Naive B cell (primary cell): ENCODE results near the gene MICAL3. TPM values are rescaled to one million over a fixed set of nuclear protein-coding genes. Genes with fewer than 3 reads are reported as not detected.
A peak's percentile ranks its signal among the peaks of the same experiment; 100 is the strongest.

Experiments
- ATAC-seq, 2 donors: fragments of 150-1000 bp; cut with Tn5 transposase; 2 replicates each; pipeline ENCODE4 v1.10.0; 2021; ENCODE audit warnings: low read depth in 2 of 2, mild to moderate bottlenecking in 2 of 2, moderate library complexity in 2 of 2
- DNase-seq: peaks from one replicate; pipeline ENCODE4 v3.0.0; 2022
- H3K27ac Mint-ChIP-seq, 6 donors: one replicate each; pipeline ENCODE4 v1.8.0; 2020 to 2022; ENCODE audit warnings: mild to moderate bottlenecking in 6 of 6, mixed read lengths in 6 of 6, moderate library complexity in 5 of 6, inconsistent platforms in 2 of 6
- H3K27me3 Mint-ChIP-seq, 3 donors: one replicate each; pipeline ENCODE4 v1.8.0; 2021 to 2022; ENCODE audit warnings: mixed read lengths in 3 of 3, mild to moderate bottlenecking in 1 of 3
- H3K36me3 Mint-ChIP-seq, 2 donors: one replicate each; pipeline ENCODE4 v1.8.0; 2020 to 2022; ENCODE audit warnings: mixed read lengths in 2 of 2, inconsistent platforms in 1 of 2, mild to moderate bottlenecking in 1 of 2
- H3K4me1 Mint-ChIP-seq, 3 donors: one replicate each; pipeline ENCODE4 v1.8.0; 2020 to 2022; ENCODE audit warnings: mixed read lengths in 3 of 3, inconsistent platforms in 1 of 3, mild to moderate bottlenecking in 1 of 3, moderate library complexity in 1 of 3
- H3K4me3 Mint-ChIP-seq, 8 donors: one replicate each; pipeline ENCODE4 v1.8.0; 2020 to 2022; ENCODE audit warnings: mild to moderate bottlenecking in 8 of 8, mixed read lengths in 8 of 8, moderate library complexity in 8 of 8, inconsistent platforms in 2 of 8
- H3K9me3 Mint-ChIP-seq, 7 donors: one replicate each; pipeline ENCODE4 v1.8.0; 2020 to 2022; ENCODE audit warnings: mixed read lengths in 7 of 7, mild to moderate bottlenecking in 5 of 7, inconsistent platforms in 2 of 7, moderate library complexity in 1 of 7
- polyA plus RNA-seq, 6 donors: library from polyadenylated mRNA; unstranded; fragments of 300-500 nt; fragmentation: Illumina TruSeq; gene quantifications; one replicate each; pipeline ENCODE4 v1.2.3, GENCODE V29; 2021; ENCODE audit warnings: low read depth in 6 of 6

MICAL3 gene
- polyA plus RNA-seq, 6 donors from 2014 or later, result 10.9 to 28.0 (median 15.6) TPM

DNA sequence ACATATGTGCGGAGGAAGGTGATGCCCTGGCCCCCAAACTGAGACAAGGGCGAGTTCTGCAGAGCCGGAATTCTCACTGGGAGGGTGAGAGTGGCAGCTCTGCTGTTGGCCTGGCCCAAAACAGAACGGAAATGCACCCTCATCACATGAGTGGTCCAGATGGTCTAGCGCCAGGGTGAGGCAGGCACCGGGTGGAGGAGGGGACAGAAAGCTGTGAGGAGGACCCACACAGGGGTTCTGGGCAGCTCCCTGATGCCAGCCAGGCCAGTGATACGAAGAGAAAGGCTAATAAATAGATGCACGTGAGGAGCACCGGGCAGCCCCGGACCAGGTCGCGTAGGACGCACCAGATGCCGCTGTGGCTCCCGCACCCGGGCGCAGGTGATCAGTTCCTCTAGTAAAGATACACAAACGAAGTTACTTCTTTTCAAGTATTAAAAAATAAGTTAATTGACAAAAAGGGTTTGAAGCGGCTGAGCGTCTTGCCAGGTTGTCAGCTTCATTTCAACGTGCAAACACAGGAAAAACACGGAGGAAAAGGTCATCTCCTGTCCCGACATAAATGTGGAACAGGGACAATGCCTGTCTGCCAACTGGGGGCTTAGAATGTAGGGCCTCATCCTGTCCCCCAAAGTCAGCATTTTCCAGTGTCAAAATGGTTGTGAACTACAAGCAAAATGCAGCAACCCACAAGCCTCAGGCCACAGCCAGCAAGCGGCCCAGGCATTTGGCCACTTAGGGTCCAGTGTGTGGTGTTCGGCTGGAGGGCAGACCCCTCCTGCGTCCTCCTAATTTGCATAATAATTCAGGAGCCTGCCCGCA, 234.8 kb downstream of the MICAL3 start:
- Mint-ChIP-seq H3K9me3 (peaks cover 0 to 1% (median 0%) of the 10 kb centered on the region in 7 donors), H3K4me1 (peaks cover 8 to 23% (median 12%) of the 10 kb centered on the region in 3 donors), H3K36me3 (peaks cover 0 to 15% of the 10 kb centered on the region in 2 donors), H3K27me3 (no peaks in the 10 kb centered on the region), H3K4me3 (no peak overlapping the region), H3K27ac (peak overlapping the region in 1 of 6 donors; percentile 76)
- no peak for ATAC-seq
- no peak for DNase-seq

DNA sequence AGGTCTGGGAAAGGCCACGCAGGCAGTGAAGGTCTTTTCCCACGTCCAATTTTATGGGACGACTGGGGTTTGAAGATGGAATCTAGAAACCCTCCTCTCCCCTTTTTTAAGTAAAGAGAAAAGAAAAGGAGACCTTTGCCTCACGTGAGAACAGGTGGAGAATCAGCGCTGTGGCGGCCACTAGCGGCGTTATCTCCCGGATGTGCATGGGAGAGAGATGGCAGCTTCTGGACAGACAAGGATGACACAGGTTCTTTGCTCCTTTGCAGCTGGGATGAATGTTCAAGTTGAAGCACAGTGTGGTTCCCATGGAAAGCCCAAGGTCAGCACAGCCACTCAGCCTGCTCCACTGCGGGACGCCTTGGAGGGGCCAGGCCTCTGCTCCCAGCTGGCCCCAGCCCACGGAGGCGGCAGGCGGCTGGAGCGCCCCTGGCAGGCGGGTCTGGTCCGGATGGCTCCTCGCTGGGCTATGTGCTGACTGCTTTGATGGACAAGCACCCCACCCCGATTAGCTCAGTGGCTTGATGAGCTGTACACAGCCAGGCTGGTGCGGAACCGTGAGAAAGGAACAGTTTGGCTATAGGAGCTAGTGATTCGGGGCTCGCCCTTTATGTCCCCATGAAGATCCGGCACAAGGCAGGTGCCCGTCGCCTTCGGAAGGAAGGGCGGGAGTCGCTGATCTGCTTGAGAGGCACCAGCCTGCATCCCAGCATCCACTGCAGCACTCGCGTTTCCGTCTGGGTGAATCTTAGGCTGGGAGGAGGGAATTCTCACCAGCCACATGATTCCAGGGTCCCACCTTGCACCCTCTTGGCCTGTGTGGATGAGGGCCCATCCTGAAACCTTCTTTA, 235.6 kb downstream of the MICAL3 start:
- Mint-ChIP-seq H3K4me3 (no peak overlapping the region), H3K9me3 (peaks cover 0 to 1% (median 0%) of the 10 kb centered on the region in 7 donors), H3K27me3 (no peaks in the 10 kb centered on the region), H3K36me3 (peaks cover 0 to 14% of the 10 kb centered on the region in 2 donors), H3K27ac (peak overlapping the region in 1 of 6 donors; percentile 76), H3K4me1 (peaks cover 4 to 17% (median 6%) of the 10 kb centered on the region in 3 donors)
- ATAC-seq (no peak), DNase-seq (no peak)

DNA sequence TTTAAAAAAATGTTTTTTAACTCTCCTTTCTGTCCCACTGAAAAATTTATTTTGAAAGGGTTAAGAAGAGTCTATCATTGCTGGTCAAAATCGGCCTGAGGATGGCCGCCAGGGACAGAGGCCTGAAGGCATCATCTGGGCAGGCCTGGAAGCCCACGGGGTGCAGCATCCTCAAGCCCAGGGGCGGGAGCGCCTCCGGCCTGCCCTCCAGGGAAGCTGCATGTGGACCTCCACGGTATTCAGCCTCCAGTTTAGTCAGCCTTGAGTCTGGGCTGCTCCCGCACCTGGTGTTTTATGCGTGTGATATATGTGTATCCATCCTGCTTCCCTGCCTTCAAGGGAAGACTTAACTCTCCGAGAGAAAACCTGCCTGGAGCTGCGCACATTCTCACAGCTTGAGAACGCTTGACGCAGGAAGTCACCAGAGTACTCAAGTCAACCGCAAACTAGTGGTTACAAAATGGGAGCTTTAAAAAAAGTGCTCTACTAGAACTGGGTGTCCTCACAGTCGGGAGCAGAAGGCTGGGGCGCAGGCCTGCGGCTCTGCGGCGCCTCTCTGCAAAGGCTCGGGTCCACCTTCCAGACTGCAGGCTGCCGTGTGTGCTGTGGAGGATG, 236.5 kb downstream of the MICAL3 start:
- DNase-seq (no peak), ATAC-seq (no peak)
- Mint-ChIP-seq H3K27me3 (no peaks in the 10 kb centered on the region), H3K27ac (peak overlapping the region in 3 of 6 donors; percentile 65 to 77 (median 74)), H3K4me1 (peaks cover 0 to 15% (median under 1%) of the 10 kb centered on the region in 3 donors), H3K36me3 (peaks cover 0 to 7% of the 10 kb centered on the region in 2 donors), H3K9me3 (no peaks in the 10 kb centered on the region), H3K4me3 (no peak overlapping the region)

DNA sequence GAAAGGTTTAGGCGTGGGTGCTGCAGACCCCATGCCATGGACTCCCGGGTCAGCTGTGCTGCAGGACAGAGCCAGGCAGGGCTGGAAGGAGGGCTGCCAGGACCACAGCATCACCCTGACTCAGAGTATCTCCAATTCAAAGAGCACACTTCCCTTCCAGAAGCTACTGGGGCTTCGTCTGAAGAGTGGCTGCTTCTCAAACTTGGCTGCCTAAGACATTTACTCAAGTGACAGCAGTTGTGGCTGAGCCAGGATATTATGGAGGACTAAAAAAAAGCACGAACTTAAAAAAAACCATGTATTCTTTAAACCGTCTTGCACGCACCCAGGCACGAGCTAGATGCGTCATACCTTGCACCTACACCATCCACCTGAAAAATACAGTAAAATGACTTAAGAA, 237.1 kb downstream of the MICAL3 start:
- peaks cover 0 to 21% (median 3%) of the 10 kb centered on the region in 3 donors for H3K4me1 Mint-ChIP-seq
- H3K36me3 Mint-ChIP-seq, result peaks cover 0 to 7% of the 10 kb centered on the region in 2 donors
- no peaks in the 10 kb centered on the region for H3K9me3 Mint-ChIP-seq
- H3K27me3 Mint-ChIP-seq, result no peaks in the 10 kb centered on the region
- H3K27ac Mint-ChIP-seq, result peak overlapping the region in 2 of 6 donors; percentile 56 to 74
- no peak overlapping the region for H3K4me3 Mint-ChIP-seq
- ATAC-seq (no peak), DNase-seq (no peak)

DNA sequence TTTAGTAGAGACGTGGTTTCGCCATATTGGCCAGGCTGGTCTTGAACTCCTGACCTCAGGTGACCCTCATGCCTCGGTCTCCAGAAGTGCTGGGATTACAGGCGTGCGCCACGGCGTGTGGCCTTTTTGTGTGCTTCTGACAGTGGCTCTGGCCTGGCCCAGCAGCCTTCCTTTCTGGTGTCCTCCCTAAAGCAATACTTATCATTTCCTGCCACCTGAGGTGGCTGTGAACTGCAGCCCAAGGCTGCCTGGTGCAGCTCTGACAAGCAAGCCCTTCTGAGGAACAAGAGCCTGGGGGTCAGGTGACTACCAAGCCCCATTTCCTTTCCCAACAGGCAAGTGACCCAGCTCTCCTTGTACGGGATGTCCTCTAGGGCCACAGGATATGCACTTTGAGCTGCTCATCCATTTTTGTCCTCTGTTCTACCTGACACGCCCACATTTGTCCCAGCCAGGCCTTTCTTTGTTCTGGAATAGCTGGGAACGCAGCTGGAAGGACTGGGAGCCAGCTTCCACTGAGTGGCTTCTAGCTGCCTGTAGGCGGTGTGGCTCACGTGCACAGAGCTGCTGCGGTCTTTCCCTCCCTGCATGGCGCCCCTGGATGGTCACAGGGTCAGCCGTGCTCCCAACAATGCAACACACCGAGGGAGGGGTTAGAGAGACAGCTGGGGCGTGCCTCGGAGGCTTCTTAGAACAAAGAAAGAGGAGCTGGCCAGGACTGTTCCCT, 237.8 kb downstream of the MICAL3 start:
- Mint-ChIP-seq H3K9me3 (no peaks in the 10 kb centered on the region), H3K4me1 (peaks cover 4 to 23% (median 5%) of the 10 kb centered on the region in 3 donors), H3K27ac (peak overlapping the region in 5 of 6 donors; percentile 74 to 95 (median 83)), H3K4me3 (no peak overlapping the region), H3K27me3 (no peaks in the 10 kb centered on the region), H3K36me3 (peaks cover 0 to 7% of the 10 kb centered on the region in 2 donors)
- ATAC-seq (no peak), DNase-seq (no peak)

DNA sequence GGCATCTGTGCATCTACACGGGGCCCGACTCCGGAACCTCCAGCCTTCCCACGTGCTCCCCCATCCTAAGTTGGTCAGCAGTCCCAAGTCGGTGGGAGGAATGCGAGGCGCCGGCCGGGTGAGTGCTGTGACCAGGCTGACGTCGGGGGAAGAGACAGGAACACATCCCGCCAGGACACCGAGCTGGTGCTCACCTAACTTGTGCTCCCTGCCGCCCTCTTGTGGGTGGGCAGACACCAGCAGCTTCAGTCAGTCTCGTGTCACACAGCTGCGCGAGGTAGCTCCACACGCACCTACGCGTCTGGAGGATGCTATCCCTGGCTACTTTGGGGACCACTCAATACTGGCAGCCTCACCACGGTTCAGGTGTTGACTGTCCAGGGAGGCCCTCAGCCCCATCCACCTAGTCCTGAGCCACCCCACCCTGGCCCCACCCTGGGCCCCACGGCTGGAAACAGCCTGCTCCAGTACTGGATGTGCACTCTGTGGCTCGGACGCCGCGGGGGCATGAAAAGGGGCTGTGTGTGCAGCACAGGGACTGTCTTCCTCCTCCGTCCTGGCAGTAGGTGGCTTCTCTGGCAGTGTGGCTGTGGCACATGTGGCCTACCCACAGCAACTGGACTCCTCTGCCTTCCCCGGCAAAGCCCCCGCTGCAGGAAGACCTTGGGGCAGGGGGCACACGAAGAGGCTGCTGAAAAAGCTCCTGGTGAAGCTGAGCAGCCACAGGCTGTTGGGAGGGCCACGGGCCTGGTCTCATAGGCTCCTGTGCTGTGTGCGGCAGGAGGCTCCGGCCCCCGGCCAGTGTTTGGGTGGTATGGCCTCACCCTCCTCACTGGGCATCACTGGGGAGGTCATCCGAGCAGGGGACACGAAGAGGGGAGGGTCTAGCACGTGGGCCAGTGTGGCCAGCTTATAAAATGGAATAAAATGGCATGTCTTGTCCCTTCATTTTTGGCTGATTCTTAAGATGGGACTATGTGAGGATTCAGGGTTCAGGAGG, 238.9 kb downstream of the MICAL3 start:
- Mint-ChIP-seq H3K9me3 (no peaks in the 10 kb centered on the region), H3K4me3 (no peak overlapping the region), H3K27me3 (no peaks in the 10 kb centered on the region), H3K4me1 (peaks cover 15 to 34% (median 17%) of the 10 kb centered on the region in 3 donors), H3K27ac (peak overlapping the region in 5 of 6 donors; percentile 52 to 95 (median 83)), H3K36me3 (no peaks in the 10 kb centered on the region)
- peak; percentile 65 for DNase-seq
- ATAC-seq, result peak; percentile 49 to 58

DNA sequence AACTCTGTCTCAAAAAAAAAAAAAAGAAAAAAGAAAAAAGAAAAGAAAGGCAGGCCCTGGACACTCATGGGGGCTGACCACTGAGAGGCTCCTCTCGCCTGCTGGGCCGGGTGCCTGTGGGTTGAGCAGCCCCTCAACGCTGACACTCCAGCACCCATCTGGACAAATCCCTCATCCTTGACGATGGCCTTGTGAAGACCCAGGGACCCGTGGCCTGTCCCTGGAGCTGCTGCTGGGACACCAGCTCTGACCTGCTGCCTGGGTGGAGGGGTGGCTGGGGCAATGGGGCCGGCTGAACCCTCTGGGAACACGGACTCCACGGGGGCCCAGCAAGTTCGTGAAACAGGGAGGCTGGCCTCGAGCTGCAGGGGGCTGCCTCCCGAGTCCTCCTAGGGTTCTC, 239.6 kb downstream of the MICAL3 start:
- Mint-ChIP-seq H3K36me3 (no peaks in the 10 kb centered on the region), H3K27ac (peak overlapping the region in 2 of 6 donors; percentile 73 to 83), H3K27me3 (no peaks in the 10 kb centered on the region), H3K4me3 (no peak overlapping the region), H3K9me3 (peaks cover 0 to 2% (median 0%) of the 10 kb centered on the region in 7 donors), H3K4me1 (peaks cover 22 to 42% (median 24%) of the 10 kb centered on the region in 3 donors)
- no peak for DNase-seq
- no peak for ATAC-seq

DNA sequence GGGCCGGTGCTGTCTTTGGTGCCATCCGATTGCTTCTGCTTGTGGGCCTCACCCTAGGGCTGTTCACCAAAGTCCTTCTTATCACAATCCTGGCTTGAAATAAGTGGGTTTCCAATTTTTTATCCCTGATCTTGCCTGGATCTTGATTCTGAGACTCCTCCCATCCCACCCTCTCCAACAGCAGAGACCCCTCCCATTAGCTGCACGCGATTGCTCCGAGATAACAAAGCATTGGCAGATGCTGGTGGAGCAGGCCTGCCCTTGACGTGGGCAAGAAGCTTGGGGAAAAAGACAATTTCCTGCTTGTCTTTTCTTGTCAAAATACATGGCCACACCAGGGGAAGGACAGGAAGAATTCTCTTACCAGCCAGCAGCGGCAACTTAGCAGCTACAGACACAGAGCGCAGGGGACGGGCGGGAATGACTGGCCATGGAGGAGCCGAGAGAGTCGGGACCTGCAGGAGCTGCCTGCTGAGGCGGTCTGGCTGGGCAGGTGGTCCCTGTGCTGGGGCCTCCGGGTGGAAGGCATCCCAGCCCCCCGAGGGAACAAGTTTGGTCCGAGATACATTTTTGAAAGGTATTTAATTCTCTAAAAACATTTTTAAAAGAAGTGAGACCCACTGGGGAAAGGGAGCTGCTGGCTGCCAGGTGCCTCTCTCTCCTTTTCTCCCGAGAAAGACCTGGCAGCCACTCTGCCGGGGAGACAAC, 240.4 kb downstream of the MICAL3 start:
- H3K4me1 Mint-ChIP-seq, result peaks cover 29 to 50% (median 32%) of the 10 kb centered on the region in 3 donors

DNA sequence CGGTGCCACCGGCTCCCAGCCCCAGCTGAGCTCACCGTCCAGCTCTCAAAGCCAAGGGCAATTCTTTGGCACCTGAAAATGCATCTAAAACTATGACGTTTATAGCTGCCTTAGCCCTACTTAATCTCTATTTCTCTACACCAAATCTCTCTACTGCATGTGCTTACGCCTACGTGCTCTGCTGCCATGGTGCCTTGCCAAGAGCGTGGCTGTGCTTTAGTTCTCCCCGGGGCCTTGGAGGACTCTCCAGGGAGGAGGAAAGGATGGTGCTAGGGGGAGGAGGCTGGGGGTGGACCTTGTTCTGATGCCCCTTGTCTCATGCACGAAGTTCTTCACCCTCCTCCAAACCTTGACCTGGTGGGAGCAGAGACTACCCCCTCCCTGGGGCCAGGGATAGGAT, 241.0 kb downstream of the MICAL3 start:
- peaks cover 33 to 55% (median 36%) of the 10 kb centered on the region in 3 donors for H3K4me1 Mint-ChIP-seq
- peaks cover 0 to 8% of the 10 kb centered on the region in 2 donors for H3K36me3 Mint-ChIP-seq
- DNase-seq (no peak), ATAC-seq (no peak)
- H3K4me3 Mint-ChIP-seq, result peak overlapping the region in 2 of 8 donors; percentile 13 to 57
- peaks cover 0 to 2% (median 0%) of the 10 kb centered on the region in 7 donors for H3K9me3 Mint-ChIP-seq
- H3K27me3 Mint-ChIP-seq, result no peaks in the 10 kb centered on the region
- peak overlapping the region in 2 of 6 donors; percentile 32 to 37 for H3K27ac Mint-ChIP-seq

More for the DNA sequence above, 240.4 kb downstream of the MICAL3 start:
- Mint-ChIP-seq H3K9me3 (peaks cover 0 to 2% (median 0%) of the 10 kb centered on the region in 7 donors), H3K36me3 (peaks cover 0 to 8% of the 10 kb centered on the region in 2 donors), H3K4me3 (no peak overlapping the region), H3K27ac (peak overlapping the region in 3 of 6 donors; percentile 32 to 76 (median 37)), H3K27me3 (no peaks in the 10 kb centered on the region)
- ATAC-seq (no peak), DNase-seq (no peak)

DNA sequence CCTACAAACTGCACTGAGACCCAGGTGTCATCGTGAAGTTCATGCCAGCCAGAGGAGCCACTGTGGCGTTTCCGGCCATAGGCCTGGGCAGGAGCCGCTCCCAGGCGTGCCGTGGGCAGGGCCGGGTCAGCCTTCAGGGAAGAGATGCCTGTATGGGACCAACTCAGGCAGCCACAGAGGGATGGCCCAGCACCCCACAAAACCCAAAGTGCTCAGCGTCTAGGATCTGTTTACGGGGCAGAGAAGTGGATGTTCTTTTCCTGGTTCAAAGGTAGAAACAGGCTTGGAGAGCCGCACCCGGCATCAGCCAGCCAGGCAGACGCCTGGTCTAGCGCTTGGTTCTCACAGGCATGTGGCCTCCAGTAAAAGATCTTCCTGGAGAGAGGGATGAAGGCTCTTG, 241.7 kb downstream of the MICAL3 start:
- H3K4me1 Mint-ChIP-seq, result peaks cover 35 to 60% (median 41%) of the 10 kb centered on the region in 3 donors
- peak overlapping the region in 2 of 8 donors; percentile 16 to 34 for H3K4me3 Mint-ChIP-seq
- peak overlapping the region in 2 of 6 donors; percentile 32 to 88 for H3K27ac Mint-ChIP-seq
- DNase-seq (no peak), ATAC-seq (no peak)
- H3K36me3 Mint-ChIP-seq, result peaks cover 0 to 8% of the 10 kb centered on the region in 2 donors
- peaks cover 0 to 2% (median 0%) of the 10 kb centered on the region in 7 donors for H3K9me3 Mint-ChIP-seq
- no peaks in the 10 kb centered on the region for H3K27me3 Mint-ChIP-seq

DNA sequence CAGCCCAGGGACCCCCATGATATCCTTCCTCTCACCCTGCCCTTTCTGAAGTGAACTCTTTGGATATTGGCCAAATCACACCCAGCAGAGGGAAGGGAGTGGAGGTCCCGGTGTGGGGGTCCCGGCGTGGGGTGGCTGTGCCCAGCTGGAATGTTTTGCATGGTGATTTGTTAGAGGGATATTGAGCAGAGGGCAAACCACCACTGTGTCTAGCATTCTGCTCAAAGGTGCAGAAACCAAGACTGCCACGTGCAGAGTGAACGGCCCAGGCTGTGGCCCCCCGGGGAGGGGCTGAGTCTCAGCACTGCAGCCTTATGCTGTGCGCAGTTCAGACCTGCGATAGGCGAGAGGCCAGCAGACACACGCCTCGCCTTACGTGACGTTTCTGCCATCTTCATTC, 242.2 kb downstream of the MICAL3 start:
- Mint-ChIP-seq H3K9me3 (peaks cover 0 to 2% (median 0%) of the 10 kb centered on the region in 7 donors), H3K4me1 (peaks cover 40 to 65% (median 46%) of the 10 kb centered on the region in 3 donors), H3K27me3 (no peaks in the 10 kb centered on the region), H3K4me3 (peak overlapping the region in 2 of 8 donors; percentile 16 to 34), H3K27ac (peak overlapping the region in 2 of 6 donors; percentile 84 to 88), H3K36me3 (peaks cover 0 to 8% of the 10 kb centered on the region in 2 donors)
- ATAC-seq (no peak), DNase-seq (no peak)
